ENCODE measurements around the gene GRIK4.

Gene GRIK4

GRCh38 chr11:120722524-120722923 is 211.0 kb downstream of the GRIK4 start:
- no peaks in the 10 kb centered on the region for H3F3A ChIP-seq (ENCODE audit: low read depth)
- H3K4me3 ChIP-seq (ENCODE audit: low read length, poor library complexity, severe bottlenecking) = no peak overlapping the region
- no peak overlapping the region for H2AFZ ChIP-seq (ENCODE audit: low read length)
- H3K9me2 ChIP-seq (replicated peaks; ENCODE audit: low read depth, low read length) = no peaks in the 10 kb centered on the region
- no peaks in the 10 kb centered on the region for H3K36me3 ChIP-seq (ENCODE audit: insufficient read depth, low read length)
- no peak overlapping the region for H3K9ac ChIP-seq (ENCODE audit: low read depth, low read length, poor library complexity, severe bottlenecking)
- H3K79me2 ChIP-seq (ENCODE audit: insufficient read depth, low read length) = no peaks in the 10 kb centered on the region
- H3K9me3 ChIP-seq (ENCODE audit: insufficient read depth, low read depth, low read length) = no peaks in the 10 kb centered on the region
- no peak for TF ChIP-seq EZH2phosphoT487 (IDR thresholded peaks at IDR 0.05; ENCODE audit: borderline replicate concordance)
- TF ChIP-seq, protein P1, sequence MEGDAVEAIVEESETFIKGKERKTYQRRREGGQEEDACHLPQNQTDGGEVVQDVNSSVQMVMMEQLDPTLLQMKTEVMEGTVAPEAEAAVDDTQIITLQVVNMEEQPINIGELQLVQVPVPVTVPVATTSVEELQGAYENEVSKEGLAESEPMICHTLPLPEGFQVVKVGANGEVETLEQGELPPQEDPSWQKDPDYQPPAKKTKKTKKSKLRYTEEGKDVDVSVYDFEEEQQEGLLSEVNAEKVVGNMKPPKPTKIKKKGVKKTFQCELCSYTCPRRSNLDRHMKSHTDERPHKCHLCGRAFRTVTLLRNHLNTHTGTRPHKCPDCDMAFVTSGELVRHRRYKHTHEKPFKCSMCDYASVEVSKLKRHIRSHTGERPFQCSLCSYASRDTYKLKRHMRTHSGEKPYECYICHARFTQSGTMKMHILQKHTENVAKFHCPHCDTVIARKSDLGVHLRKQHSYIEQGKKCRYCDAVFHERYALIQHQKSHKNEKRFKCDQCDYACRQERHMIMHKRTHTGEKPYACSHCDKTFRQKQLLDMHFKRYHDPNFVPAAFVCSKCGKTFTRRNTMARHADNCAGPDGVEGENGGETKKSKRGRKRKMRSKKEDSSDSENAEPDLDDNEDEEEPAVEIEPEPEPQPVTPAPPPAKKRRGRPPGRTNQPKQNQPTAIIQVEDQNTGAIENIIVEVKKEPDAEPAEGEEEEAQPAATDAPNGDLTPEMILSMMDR (conservative IDR thresholded peaks at IDR 0.05; ENCODE audit: low read length) = no peak
- H4K20me1 ChIP-seq (ENCODE audit: insufficient read depth, low read length, poor library complexity, severe bottlenecking) = no peaks in the 10 kb centered on the region
- no peaks in the 10 kb centered on the region for H3K27me3 ChIP-seq (ENCODE audit: insufficient read depth, low read length, poor library complexity, severe bottlenecking)
- H3K4me1 ChIP-seq (ENCODE audit: insufficient read depth, low read length, poor library complexity, severe bottlenecking) = no peaks in the 10 kb centered on the region
- no peak overlapping the region for H3K4me2 ChIP-seq (ENCODE audit: low read depth, low read length, poor library complexity, severe bottlenecking)

DNA sequence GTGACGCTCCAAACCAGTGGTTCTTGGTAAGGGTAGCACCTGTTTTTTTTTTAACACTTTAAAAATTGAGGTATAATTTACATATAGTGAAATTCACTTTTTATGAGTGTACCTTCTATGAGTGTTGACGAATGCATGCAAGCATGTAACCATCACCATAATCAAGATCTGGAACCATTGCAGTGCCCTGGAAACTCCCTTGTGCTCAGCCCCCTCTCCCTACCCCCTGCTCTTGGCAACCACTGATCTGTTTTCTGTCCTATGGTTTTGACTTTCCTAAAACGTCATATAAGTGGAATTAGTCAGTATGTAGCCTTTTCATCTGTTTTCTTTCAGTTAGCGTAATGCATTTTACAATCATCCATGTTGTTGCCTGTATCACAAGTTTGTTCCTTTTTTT is 212.2 kb downstream of the GRIK4 start:
- H3K79me2 ChIP-seq (ENCODE audit: insufficient read depth, low read length) = no peaks in the 10 kb centered on the region
- no peak overlapping the region for H2AFZ ChIP-seq (ENCODE audit: low read length)
- H3K4me1 ChIP-seq (ENCODE audit: insufficient read depth, low read length, poor library complexity, severe bottlenecking) = no peaks in the 10 kb centered on the region
- H3K4me2 ChIP-seq (ENCODE audit: low read depth, low read length, poor library complexity, severe bottlenecking) = no peak overlapping the region
- no peak overlapping the region for H3K4me3 ChIP-seq (ENCODE audit: low read length, poor library complexity, severe bottlenecking)
- TF ChIP-seq, protein P1 (conservative IDR thresholded peaks at IDR 0.05; ENCODE audit: low read length) = no peak
- no peak for TF ChIP-seq EZH2phosphoT487 (IDR thresholded peaks at IDR 0.05; ENCODE audit: borderline replicate concordance)
- H3F3A ChIP-seq (ENCODE audit: low read depth) = no peaks in the 10 kb centered on the region
- no peaks in the 10 kb centered on the region for H3K27me3 ChIP-seq (ENCODE audit: insufficient read depth, low read length, poor library complexity, severe bottlenecking)
- H4K20me1 ChIP-seq (ENCODE audit: insufficient read depth, low read length, poor library complexity, severe bottlenecking) = no peaks in the 10 kb centered on the region
- no peaks in the 10 kb centered on the region for H3K9me2 ChIP-seq (replicated peaks; ENCODE audit: low read depth, low read length)
- no peak overlapping the region for H3K9ac ChIP-seq (ENCODE audit: low read depth, low read length, poor library complexity, severe bottlenecking)
- no peaks in the 10 kb centered on the region for H3K36me3 ChIP-seq (ENCODE audit: insufficient read depth, low read length)
- H3K9me3 ChIP-seq (ENCODE audit: insufficient read depth, low read depth, low read length) = no peaks in the 10 kb centered on the region

GRCh38 chr11:120727752-120728151 is 216.2 kb downstream of the GRIK4 start:
- H4K20me1 ChIP-seq (ENCODE audit: insufficient read depth, low read length, poor library complexity, severe bottlenecking) = no peaks in the 10 kb centered on the region
- H3K9me2 ChIP-seq (replicated peaks; ENCODE audit: low read depth, low read length) = no peaks in the 10 kb centered on the region
- no peaks in the 10 kb centered on the region for H3K79me2 ChIP-seq (ENCODE audit: insufficient read depth, low read length)
- no peak overlapping the region for H2AFZ ChIP-seq (ENCODE audit: low read length)
- no peaks in the 10 kb centered on the region for H3K27me3 ChIP-seq (ENCODE audit: insufficient read depth, low read length, poor library complexity, severe bottlenecking)
- H3K36me3 ChIP-seq (ENCODE audit: insufficient read depth, low read length) = no peaks in the 10 kb centered on the region
- H3K4me3 ChIP-seq (ENCODE audit: low read length, poor library complexity, severe bottlenecking) = no peak overlapping the region
- TF ChIP-seq, protein P1 (conservative IDR thresholded peaks at IDR 0.05; ENCODE audit: low read length) = no peak
- no peak for TF ChIP-seq EZH2phosphoT487 (IDR thresholded peaks at IDR 0.05; ENCODE audit: borderline replicate concordance)
- H3K4me2 ChIP-seq (ENCODE audit: low read depth, low read length, poor library complexity, severe bottlenecking) = no peak overlapping the region
- no peak overlapping the region for H3K9ac ChIP-seq (ENCODE audit: low read depth, low read length, poor library complexity, severe bottlenecking)
- H3F3A ChIP-seq (ENCODE audit: low read depth) = no peaks in the 10 kb centered on the region
- H3K4me1 ChIP-seq (ENCODE audit: insufficient read depth, low read length, poor library complexity, severe bottlenecking) = no peaks in the 10 kb centered on the region
- H3K9me3 ChIP-seq (ENCODE audit: insufficient read depth, low read depth, low read length) = no peaks in the 10 kb centered on the region
